Tibial nerve (tissue), 4 donors: ENCODE measurements around the gene CD9.

Experiments
- CTCF ChIP-seq, 5 experiments: fragments of 200-600 bp in 3 of 5; fragments of 450-650 bp in 2 of 5; sonication (generic) in 3 of 5; IDR thresholded peaks; one replicate each; pipeline ENCODE4 v1.5.1; 2016 to 2019; ENCODE audit warnings: antibody characterized with exemption in 5 of 5, mild to moderate bottlenecking in 3 of 5, moderate library complexity in 2 of 5
- EP300 ChIP-seq, 2 donors: sonication (generic); formaldehyde crosslinking; IDR thresholded peaks; one replicate each; pipeline ENCODE4 v1.6.1; 2017; ENCODE audit warnings: antibody characterized with exemption in 2 of 2, mild to moderate bottlenecking in 1 of 2
- POLR2A ChIP-seq, 2 donors: fragments of 450-650 bp; IDR thresholded peaks; one replicate each; pipeline ENCODE4 v1.6.1; 2017; ENCODE audit warnings: antibody characterized with exemption in 2 of 2, mild to moderate bottlenecking in 2 of 2, moderate library complexity in 2 of 2

DNA sequence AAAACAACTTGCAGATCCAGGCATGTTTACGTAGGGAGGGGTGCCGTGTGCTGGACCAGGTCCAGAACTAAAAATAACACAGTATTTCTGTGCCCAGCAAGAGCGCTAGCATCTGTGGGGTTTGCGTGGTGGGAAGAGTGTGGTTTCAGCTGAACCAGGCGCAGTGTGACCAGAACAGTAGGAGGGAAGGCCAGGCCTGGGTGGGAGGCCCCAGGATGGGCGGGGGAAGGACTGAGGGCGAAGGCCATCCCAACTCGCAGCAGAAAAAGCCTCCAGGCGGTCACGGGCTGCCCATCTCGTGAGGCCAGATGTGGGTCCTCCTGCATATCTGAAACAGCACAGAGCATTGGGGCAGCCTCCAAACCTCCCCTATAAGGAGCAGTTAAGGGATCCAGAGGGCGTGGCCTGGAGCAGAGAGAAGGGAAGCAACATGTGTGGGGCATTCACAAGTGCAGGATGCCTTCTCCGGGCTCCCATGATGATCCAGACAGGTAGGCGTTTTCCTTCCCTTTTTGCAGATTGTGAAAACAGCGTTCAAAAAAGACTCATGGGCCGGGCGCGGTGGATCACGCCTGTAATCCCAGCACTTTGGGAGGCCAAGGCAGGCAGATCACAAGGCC is 17.8 kb upstream of the CD9 start:
- TF ChIP-seq CTCF (IDR thresholded peaks at IDR 0.05) (no peak), POLR2A (IDR thresholded peaks at IDR 0.05) (no peak), EP300 (IDR thresholded peaks at IDR 0.05) (peak in 1 of 2 donors; percentile 61)
